Kidney (tissue), 14 donors: ENCODE measurements around the gene RNF126. TPM values are rescaled to one million over a fixed set of nuclear protein-coding genes. Genes with fewer than 3 reads are reported as not detected.
"Not testable (repeated sequence)": the region's sequence is repeated elsewhere in the genome, so short reads cannot be mapped to it uniquely, and the experiment has no call there.

Experiments used
- DNase-seq, 5 donors: peaks; one replicate each; pipeline ENCODE4 v3.0.0-alpha.2; 2013 to 2020
- FAIRE-seq: peaks from 2 replicates; lab custom pipeline; 2012; peaks lifted over from hg19 to GRCh38; lab: Jason Lieb, UNC
- H3K27ac ChIP-seq, 2 donors: one replicate each; pipeline ENCODE4 v1.7.0; 2013; ENCODE audit warnings: low read depth in 2 of 2, low read length in 2 of 2, inconsistent platforms in 1 of 2
- H3K27me3 ChIP-seq: one replicate; pipeline ENCODE4 v1.7.1; 2013; ENCODE audit warnings: low read length, inconsistent platforms; ENCODE audit not compliant: control insufficient read depth, insufficient read depth
- H3K36me3 ChIP-seq, 3 donors: one replicate each; pipeline versions ENCODE4 v1.7.0 to v1.7.1; 2013; ENCODE audit warnings: low read length in 3 of 3, control low read depth in 1 of 3, inconsistent platforms in 1 of 3; ENCODE audit not compliant: insufficient read depth in 3 of 3, control insufficient read depth in 2 of 3
- H3K4me1 ChIP-seq, 3 donors: one replicate each; pipeline versions ENCODE4 v1.7.0 to v1.7.1; 2013; ENCODE audit warnings: low read length in 3 of 3, inconsistent platforms in 1 of 3, low read depth in 1 of 3; ENCODE audit not compliant: control insufficient read depth in 2 of 3, insufficient read depth in 2 of 3
- H3K4me3 ChIP-seq, 3 donors: one replicate each; pipeline versions ENCODE4 v1.7.0 to v1.8.1; 2013; ENCODE audit warnings: low read length in 3 of 3, control low read depth in 1 of 3, inconsistent platforms in 1 of 3
- H3K9ac ChIP-seq, 3 donors: one replicate each; pipeline versions ENCODE4 v1.7.0 to v1.7.1; 2013; ENCODE audit warnings: low read length in 3 of 3, control low read depth in 1 of 3, inconsistent platforms in 1 of 3
- H3K9me3 ChIP-seq, 3 donors: one replicate each; pipeline versions ENCODE4 v1.7.0 to v1.7.1; 2013; ENCODE audit warnings: low read length in 3 of 3, control low read depth in 1 of 3, inconsistent platforms in 1 of 3; ENCODE audit not compliant: control insufficient read depth in 2 of 3, insufficient read depth in 1 of 3
- CTCF ChIP-seq: IDR thresholded peaks from 3 replicates; pipeline ENCODE4 v1.5.1; 2012; ENCODE audit warnings: mild to moderate bottlenecking, moderate library complexity, borderline replicate concordance; ENCODE audit not compliant: insufficient read depth; ENCODE audit errors: extremely low read depth
- intact Hi-C: fragments of 100-400 bp; cut with DNase I; formaldehyde crosslinking; loops from one replicate; pipeline ENCODE4 v1.11.1; 2022
- polyA plus RNA-seq: library from polyadenylated mRNA; stranded (reverse); fragments of 350-450 nt; fragmentation: Illumina TruSeq; extraction: RNeasy Lipid Tissue Mini Kit (QIAGEN cat#74804); gene quantifications from one replicate; pipeline ENCODE4 v1.2.3, GENCODE V29; 2014; ENCODE audit warnings: low read depth, low replicate concordance; ENCODE audit not compliant: insufficient read depth
- total RNA-seq: library from RNA; stranded (reverse); fragmentation: NEBNext Ultra II Directional; extraction: Animal tissue kit (Norgen Biotek cat#: 25700); gene quantifications from one replicate; pipeline ENCODE4 v1.2.1, GENCODE V29; 2021
- donor health status: control.
- donor health status: control.
- donor health status: control.
- donor health status: control.
- donor health status: control.
- donor health status: DM: yes; HTN: yes; CAD: no.
- donor health status: Normal renal cell carcinoma (clear cell type).

RNF126 gene
- total and polyA plus RNA-seq, 2 donors from 2014 or later = 33.3 to 38.0 TPM

- no peak for DNase-seq
- no peak for FAIRE-seq
Observed at GRCh38 chr19:628168-628567, 34.8 kb downstream of the RNF126 start.

GRCh38 chr19:626566-626965, 36.4 kb downstream of the RNF126 start:
- DNase-seq, H3K27ac ChIP-seq, H3K9me3 ChIP-seq, H3K4me3 ChIP-seq, intact Hi-C loops, H3K36me3 ChIP-seq, H3K27me3 ChIP-seq, H3K4me1 ChIP-seq, H3K9ac ChIP-seq, FAIRE-seq: not testable (repeated sequence)

More at GRCh38 chr19:628168-628567, 34.8 kb downstream of the RNF126 start:
- no peak overlapping the region for H3K9ac ChIP-seq
- TF ChIP-seq CTCF = peak; percentile 15
- H3K9me3 ChIP-seq = no peaks in the 10 kb centered on the region
- H3K27ac ChIP-seq = no peak overlapping the region
- H3K4me1 ChIP-seq = peaks cover 0 to 5% (median 0%) of the 10 kb centered on the region in 3 donors
- no peaks in the 10 kb centered on the region for H3K27me3 ChIP-seq
- H3K36me3 ChIP-seq = peaks cover 0 to 5% (median 3%) of the 10 kb centered on the region in 3 donors
- no peak overlapping the region for H3K4me3 ChIP-seq
- intact Hi-C loops = no loop called here

- FAIRE-seq = no peak
- no peak for DNase-seq
- H3K36me3 ChIP-seq = peaks cover 0 to 5% (median 3%) of the 10 kb centered on the region in 3 donors
Observed at GRCh38 chr19:625257-625656, 37.8 kb downstream of the RNF126 start.

GRCh38 chr19:624433-625109, 38.4 kb downstream of the RNF126 start:
- H3K9me3 ChIP-seq = no peaks in the 10 kb centered on the region
- H3K36me3 ChIP-seq = peaks cover 0 to 5% (median 3%) of the 10 kb centered on the region in 3 donors
- H3K4me1 ChIP-seq = no peaks in the 10 kb centered on the region
- intact Hi-C loops = no loop called here
- H3K4me3 ChIP-seq = no peak overlapping the region
- FAIRE-seq (no peak), DNase-seq (no peak)
- no peak overlapping the region for H3K9ac ChIP-seq
- no peak overlapping the region for H3K27ac ChIP-seq
- H3K27me3 ChIP-seq = no peaks in the 10 kb centered on the region
- no peak for TF ChIP-seq CTCF

More at GRCh38 chr19:625257-625656, 37.8 kb downstream of the RNF126 start:
- no peaks in the 10 kb centered on the region for H3K9me3 ChIP-seq
- intact Hi-C loops = no loop called here
- TF ChIP-seq CTCF = no peak
- no peak overlapping the region for H3K9ac ChIP-seq
- no peaks in the 10 kb centered on the region for H3K4me1 ChIP-seq
- H3K4me3 ChIP-seq = no peak overlapping the region
- H3K27ac ChIP-seq = no peak overlapping the region
- H3K27me3 ChIP-seq = no peaks in the 10 kb centered on the region
